HG03439 (cell line): Measurements from ENCODE around the gene PSMG3.

Experiments used
- ATAC-seq: cut with Tn5 transposase; IDR thresholded peaks from one replicate; pipeline ENCODE4 v1.9.1; 2021; ENCODE audit warnings: mild to moderate bottlenecking, moderate library complexity; ENCODE audit not compliant: unreplicated experiment

Gene PSMG3

GRCh38 chr7:1580422-1581030 lies 10.7 kb upstream of the PSMG3 start:
- ATAC-seq, result no peak

- ATAC-seq, result no peak
Observed at GRCh38 chr7:1579481-1580421, 9.9 kb upstream of the PSMG3 start.

GRCh38 chr7:1578513-1578912 lies 8.7 kb upstream of the PSMG3 start:
- ATAC-seq, result no peak

GRCh38 chr7:1576521-1577253 lies 6.9 kb upstream of the PSMG3 start:
- no peak for ATAC-seq

- no peak for ATAC-seq
Observed at GRCh38 chr7:1575809-1576208, 6.0 kb upstream of the PSMG3 start.

GRCh38 chr7:1572111-1572822 lies 2.4 kb upstream of the PSMG3 start:
- no peak for ATAC-seq

- peak; percentile 11 for ATAC-seq
Observed at GRCh38 chr7:1569440-1569832, 396 bp downstream of the PSMG3 start.

- no peak for ATAC-seq
Observed at GRCh38 chr7:1569016-1569415, 816 bp downstream of the PSMG3 start.

GRCh38 chr7:1567896-1568510 lies 1.8 kb downstream of the PSMG3 start:
- no peak for ATAC-seq

GRCh38 chr7:1567049-1567771 lies 2.6 kb downstream of the PSMG3 start:
- no peak for ATAC-seq

GRCh38 chr7:1566687-1567048 lies 3.2 kb downstream of the PSMG3 start:
- no peak for ATAC-seq

GRCh38 chr7:1564603-1565022 lies 5.2 kb downstream of the PSMG3 start:
- ATAC-seq, result no peak

GRCh38 chr7:1563981-1564602 lies 5.7 kb downstream of the PSMG3 start:
- ATAC-seq, result no peak

GRCh38 chr7:1562597-1563051 lies 7.2 kb downstream of the PSMG3 start:
- no peak for ATAC-seq

GRCh38 chr7:1562116-1562515 lies 7.7 kb downstream of the PSMG3 start:
- ATAC-seq, result no peak

GRCh38 chr7:1561036-1561940 lies 8.5 kb downstream of the PSMG3 start:
- no peak for ATAC-seq

GRCh38 chr7:1560620-1561031 lies 9.2 kb downstream of the PSMG3 start:
- no peak for ATAC-seq
